Activated naive CD4-positive, alpha-beta T cell treated with anti-CD3 and anti-CD28 coated beads, Interleukin-2, amount 50 U/mL, for 72 hours (primary cell): ENCODE measurements around the gene NUAK2. TPM values are rescaled to one million over a fixed set of nuclear protein-coding genes. Genes with fewer than 3 reads are reported as not detected.

Experiments
- ATAC-seq, 2 donors: fragments of 150-1000 bp; cut with Tn5 transposase; 2 replicates each; pipeline ENCODE4 v1.10.0; 2021; ENCODE audit warnings: mild to moderate bottlenecking in 2 of 2, moderate library complexity in 2 of 2
- DNase-seq, 2 donors: peaks; one replicate each; pipeline ENCODE4 v3.0.0; 2021 to 2022; ENCODE audit warnings: low spot score in 2 of 2
- H3K27ac Mint-ChIP-seq, 2 donors: one replicate each; pipeline ENCODE4 v1.8.0; 2022; ENCODE audit warnings: mild to moderate bottlenecking in 2 of 2, mixed read lengths in 2 of 2
- H3K36me3 Mint-ChIP-seq, 2 donors: one replicate each; pipeline ENCODE4 v1.8.0; 2022; ENCODE audit warnings: mixed read lengths in 2 of 2
- H3K9me3 Mint-ChIP-seq, 2 donors: one replicate each; pipeline ENCODE4 v1.8.0; 2022; ENCODE audit warnings: mixed read lengths in 2 of 2
- total RNA-seq, 2 donors: library from RNA; stranded (reverse); gene quantifications; one replicate each; pipeline ENCODE4 v1.2.3, GENCODE V29; 2022

NUAK2 gene
- total RNA-seq, 2 donors from 2014 or later: 5.9 to 6.8 TPM

DNA sequence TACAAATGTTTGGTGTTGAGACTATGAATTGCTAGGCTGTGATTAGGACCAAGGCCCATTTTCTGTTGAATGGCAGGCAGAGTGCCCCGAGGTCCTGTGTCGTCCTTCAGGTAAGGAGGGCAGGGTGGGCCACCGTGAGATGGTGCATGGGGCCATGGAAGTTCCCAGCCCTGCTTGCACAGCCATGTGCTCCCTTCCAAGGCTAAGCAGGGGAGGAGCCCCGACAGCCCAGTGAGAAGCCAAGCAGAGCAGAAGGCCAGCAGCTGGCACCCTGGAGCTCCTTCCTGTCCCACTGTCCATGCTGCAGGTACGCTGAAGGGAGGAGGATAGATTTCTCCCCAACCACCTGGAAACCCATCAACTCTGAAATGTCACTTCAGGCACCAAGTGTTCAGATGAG, 8.2 kb upstream of the NUAK2 start:
- Mint-ChIP-seq H3K27ac (peak overlapping the region in 1 of 2 donors; percentile 3), H3K36me3 (no peaks in the 10 kb centered on the region), H3K9me3 (no peaks in the 10 kb centered on the region)
- ATAC-seq: no peak
- no peak for DNase-seq

DNA sequence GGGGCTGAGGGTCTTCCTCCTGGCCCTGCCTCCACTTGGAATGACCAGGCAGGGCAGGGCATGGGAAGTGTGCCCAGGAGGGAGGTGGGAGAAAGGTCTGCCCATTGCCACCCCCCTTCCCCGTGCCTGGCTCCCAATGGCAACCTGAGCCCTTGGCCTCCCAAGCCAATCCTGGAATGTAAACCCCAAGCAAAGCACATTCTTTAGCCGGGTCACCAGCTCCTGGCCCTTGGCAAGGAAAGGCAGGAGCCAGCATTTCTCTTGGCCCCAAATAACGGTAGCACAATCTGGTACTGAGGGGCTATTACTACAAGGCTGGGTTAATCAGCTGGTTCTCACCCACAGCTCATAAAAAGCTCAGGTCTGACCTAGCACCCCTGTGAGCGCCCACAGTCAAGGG, 6.9 kb upstream of the NUAK2 start:
- H3K27ac Mint-ChIP-seq: no peak overlapping the region
- no peak for DNase-seq
- H3K9me3 Mint-ChIP-seq: no peaks in the 10 kb centered on the region

DNA sequence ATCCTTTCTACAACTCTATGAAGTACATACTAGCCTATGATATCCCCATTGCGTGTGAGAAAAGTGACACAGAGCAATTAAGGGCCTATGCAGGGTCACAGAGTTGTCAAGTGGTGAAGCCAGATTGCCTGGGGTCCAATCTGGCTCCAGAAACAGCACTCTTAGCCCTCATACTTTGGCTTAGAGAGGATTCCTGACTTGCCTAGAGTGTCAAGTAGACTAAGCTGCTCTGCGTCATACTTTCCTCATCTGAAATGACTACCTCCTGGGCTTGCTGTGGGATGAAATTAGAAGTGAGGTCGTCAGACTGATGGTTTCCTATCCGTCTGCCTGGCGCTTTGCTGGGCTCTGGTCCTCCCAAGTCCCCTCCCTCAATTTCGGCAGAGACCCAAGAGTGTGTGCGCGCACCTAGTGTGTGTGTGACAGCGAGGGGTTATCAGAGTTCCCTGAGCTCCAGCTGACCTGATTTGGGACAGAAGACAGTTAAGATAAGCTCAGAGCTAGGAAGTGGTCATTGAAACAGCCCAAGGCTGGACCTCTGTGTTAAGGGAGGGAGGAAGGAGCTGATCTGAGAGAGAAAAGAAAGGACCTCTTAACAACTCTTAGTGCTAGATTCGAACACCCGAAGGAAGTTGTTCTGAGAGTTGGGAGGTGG, 5.4 kb upstream of the NUAK2 start:
- ATAC-seq: no peak

More for the DNA sequence above, 6.9 kb upstream of the NUAK2 start:
- ATAC-seq: no peak
- H3K36me3 Mint-ChIP-seq: no peaks in the 10 kb centered on the region

DNA sequence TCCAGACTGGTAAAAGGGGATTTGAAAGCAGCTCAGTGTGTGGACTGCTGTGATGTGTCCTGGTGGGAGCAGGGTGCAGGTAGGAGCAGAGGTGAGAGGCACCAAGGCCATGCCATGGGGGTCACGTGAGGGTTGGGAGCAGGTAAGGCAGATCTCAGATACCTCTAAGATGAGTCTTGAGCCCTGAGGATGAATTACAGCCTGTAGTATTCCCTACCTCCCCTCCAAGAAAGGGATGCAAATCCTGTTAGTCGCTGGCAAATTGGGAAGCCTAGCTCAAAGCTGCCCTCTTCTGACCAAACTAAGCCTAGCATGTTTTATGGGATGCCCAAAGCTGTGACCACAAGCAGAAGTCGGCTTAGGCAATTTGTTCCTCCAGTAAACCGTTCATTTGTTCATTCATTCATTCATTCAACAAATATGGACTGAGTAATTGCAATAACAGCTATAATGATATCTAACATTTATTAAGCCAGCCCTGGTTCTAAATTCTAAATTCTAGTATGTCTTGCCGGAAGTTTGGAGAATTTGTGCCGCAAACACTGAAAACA, 3.9 kb upstream of the NUAK2 start:
- H3K36me3 Mint-ChIP-seq: peaks cover 12% of the 10 kb centered on the region in 2 donors
- DNase-seq (peak in 1 of 2 donors; percentile 73), ATAC-seq (no peak)
- H3K9me3 Mint-ChIP-seq: no peaks in the 10 kb centered on the region
- H3K27ac Mint-ChIP-seq: peak overlapping the region in 1 of 2 donors; percentile 60

More for the DNA sequence above, 5.4 kb upstream of the NUAK2 start:
- Mint-ChIP-seq H3K27ac (no peak overlapping the region), H3K36me3 (no peaks in the 10 kb centered on the region), H3K9me3 (no peaks in the 10 kb centered on the region)
- DNase-seq: no peak

DNA sequence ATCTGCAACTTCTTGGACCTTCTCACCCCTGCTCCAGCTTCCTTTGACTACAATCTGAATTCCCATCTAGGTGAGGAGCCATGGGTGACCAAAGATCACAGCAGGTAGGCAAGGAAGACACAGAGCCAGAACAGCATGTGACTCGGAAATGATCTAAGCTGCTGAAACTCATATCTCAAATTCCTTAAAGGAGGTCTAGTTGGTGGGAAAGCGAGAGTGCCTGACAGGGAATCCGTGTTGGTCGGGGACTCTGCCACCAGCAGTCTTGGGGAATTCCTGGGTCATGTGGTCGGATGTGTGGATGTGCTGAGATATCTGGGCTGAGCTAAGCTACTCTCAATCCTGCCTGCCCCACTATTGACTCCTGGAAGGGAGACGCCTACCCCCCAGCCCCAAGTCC, 3.2 kb upstream of the NUAK2 start:
- peaks cover 12 to 18% of the 10 kb centered on the region in 2 donors for H3K36me3 Mint-ChIP-seq
- DNase-seq: no peak
- ATAC-seq: no peak
- peak overlapping the region in 1 of 2 donors; percentile 60 for H3K27ac Mint-ChIP-seq
- H3K9me3 Mint-ChIP-seq: no peaks in the 10 kb centered on the region

DNA sequence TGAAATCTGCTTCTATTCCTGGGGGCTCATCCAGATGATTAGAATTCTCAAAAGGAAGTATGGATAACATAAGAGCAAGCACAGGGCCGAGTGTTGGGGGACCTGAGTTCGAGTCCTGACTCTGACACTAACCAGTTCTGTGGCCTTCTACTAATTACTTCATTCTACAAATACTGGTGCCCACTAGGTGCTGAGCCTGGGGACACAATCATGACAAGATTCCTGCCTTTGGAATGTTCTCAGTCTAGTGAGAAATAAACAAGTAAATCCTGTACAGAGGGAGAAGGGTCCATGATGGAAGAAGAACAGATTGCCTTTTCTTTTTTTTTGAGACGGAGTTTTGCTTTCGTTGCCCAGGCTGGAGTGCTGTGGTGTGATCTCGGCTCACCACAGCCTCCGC, 2.2 kb upstream of the NUAK2 start:
- ATAC-seq (no peak), DNase-seq (no peak)
- H3K9me3 Mint-ChIP-seq: no peaks in the 10 kb centered on the region
- peak overlapping the region in 1 of 2 donors; percentile 69 for H3K27ac Mint-ChIP-seq
- H3K36me3 Mint-ChIP-seq: peaks cover 12 to 18% of the 10 kb centered on the region in 2 donors

DNA sequence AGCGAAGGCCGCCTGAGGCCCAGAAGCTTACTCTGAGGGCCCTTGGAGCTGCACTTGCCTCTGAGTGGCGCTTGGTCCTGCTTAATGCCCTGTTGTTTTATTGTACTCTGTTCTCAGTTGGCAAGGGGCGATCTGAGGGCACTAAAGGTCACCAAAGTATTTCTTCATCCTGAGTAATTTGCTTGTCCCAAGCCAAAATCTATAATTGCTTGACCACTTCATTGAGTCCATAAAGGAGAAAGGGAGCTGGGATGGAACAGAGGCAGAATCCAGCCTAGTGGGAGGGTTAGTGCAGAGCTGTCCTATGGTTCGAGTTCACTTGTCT, 376 bp upstream of the NUAK2 start:
- no peak for DNase-seq
- no peak for ATAC-seq
- Mint-ChIP-seq H3K27ac (no peak overlapping the region), H3K36me3 (peaks cover 12 to 18% of the 10 kb centered on the region in 2 donors), H3K9me3 (no peaks in the 10 kb centered on the region)

DNA sequence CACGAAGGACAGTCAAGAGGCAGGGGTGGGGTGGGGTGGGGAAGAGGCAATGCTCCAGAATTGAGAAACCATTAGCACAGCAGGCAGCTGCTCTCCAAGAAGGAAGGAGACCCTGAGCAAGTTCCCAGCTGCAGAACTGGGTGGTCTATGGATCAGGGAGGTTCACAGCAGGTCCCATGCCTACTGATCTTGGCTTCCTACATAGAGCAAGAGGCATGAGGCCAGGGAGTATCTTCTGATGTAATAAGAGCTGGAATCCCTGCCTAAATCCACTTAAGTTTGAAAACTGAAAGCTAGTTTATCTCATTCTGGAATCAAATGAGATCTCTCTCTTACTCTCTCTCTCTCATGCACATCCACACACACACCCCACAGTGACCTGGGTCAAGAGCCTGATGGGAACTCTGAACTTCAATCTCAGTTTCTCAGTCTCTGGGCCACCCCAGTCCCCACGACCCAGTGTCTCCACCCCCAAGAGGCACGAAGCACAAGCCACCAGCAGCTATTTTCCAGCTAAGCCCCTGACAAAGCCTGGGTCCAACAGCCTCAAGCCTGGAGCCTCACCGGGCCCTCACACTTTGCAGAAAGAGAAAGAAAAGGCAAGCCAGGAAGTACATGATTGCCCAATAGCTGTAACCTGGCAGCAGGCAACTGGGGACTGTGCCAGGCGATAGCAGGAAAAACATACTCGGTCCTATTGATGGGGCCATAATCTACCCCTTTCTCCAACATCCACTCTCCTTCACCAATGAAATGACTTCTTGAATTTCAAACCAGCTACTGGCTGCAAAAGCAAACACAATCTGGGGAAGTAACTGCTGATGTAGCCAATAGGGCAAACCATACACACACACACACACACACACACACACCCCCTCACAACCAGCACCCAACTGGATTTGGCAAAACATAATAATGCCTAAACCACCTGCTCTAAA, 2.2 kb downstream of the NUAK2 start:
- DNase-seq (peak in 1 of 2 donors; percentile 33), ATAC-seq (peak; percentile 37 to 42)
- Mint-ChIP-seq H3K36me3 (peaks cover 12 to 18% of the 10 kb centered on the region in 2 donors), H3K9me3 (no peaks in the 10 kb centered on the region), H3K27ac (peak overlapping the region; percentile 77 to 89)

DNA sequence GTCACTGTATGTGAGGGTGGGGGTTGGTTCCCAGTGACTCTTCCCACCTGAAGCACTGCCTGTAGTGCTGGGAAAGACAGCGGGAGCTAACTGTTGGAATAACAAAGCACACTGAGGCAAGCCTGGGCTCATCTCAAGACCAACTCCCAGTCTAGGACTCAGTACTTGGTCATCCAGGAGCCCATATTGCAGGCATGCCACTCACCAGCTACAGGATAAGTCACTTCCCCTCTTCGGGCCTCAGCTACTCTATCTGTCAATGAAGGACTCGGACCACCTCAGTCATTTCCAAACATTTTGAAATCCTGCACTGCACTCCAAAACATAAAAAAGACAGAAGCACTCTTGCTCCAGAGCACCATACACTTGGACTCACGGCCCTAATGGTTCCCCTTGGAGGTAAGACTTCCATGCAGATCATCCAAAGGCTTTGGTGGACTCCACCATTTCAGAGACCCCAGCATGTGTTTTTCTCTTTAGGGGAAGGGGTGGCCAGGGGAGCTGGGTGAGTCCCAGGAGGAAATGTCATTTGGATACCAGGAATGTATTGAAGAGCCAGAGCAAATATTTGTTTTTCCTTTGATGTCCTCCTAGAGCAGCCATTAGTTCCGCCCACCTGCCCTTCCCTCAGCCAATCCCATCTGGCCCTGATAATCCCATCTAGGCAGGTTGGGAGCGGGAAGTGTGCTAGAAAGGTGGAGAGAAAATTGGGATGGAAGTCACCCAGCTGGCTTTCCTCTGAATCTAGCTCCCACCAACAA, 3.1 kb downstream of the NUAK2 start:
- Mint-ChIP-seq H3K27ac (peak overlapping the region; percentile 19 to 81), H3K9me3 (no peaks in the 10 kb centered on the region), H3K36me3 (peaks cover 12 to 18% of the 10 kb centered on the region in 2 donors)
- ATAC-seq: no peak
- no peak for DNase-seq

DNA sequence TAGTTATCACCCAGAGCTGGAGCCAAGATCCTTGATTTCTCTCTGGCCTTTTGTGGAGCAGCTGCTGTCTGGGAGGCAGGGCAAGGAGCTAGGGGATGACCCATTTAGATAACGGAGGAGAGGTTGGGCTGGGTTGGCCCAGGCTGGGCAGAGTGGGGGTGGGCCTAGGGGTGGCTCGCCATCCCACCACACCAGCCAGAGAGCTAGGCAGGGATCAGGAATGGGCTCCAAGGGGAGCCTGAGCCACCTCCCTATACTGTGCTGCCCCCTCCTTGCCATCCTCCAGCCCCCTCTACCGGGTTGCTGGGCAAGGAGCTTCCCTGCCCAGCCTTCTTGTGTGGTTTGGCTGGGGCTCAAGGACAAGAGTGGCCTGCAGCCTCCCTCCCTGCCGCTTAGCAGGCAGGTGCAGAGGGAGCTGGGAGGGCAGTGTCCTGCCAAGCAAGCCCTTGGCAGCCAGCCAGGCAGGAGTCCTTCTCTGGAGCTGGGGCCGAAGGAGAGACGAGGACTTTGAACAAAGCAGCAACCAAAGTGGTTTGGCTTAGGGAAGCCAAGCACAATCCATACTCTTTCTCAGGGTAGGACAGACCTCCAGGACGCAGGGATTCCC, 4.1 kb downstream of the NUAK2 start:
- Mint-ChIP-seq H3K36me3 (peaks cover 12 to 18% of the 10 kb centered on the region in 2 donors), H3K27ac (peak overlapping the region; percentile 19 to 26), H3K9me3 (no peaks in the 10 kb centered on the region)
- DNase-seq: no peak
- no peak for ATAC-seq

DNA sequence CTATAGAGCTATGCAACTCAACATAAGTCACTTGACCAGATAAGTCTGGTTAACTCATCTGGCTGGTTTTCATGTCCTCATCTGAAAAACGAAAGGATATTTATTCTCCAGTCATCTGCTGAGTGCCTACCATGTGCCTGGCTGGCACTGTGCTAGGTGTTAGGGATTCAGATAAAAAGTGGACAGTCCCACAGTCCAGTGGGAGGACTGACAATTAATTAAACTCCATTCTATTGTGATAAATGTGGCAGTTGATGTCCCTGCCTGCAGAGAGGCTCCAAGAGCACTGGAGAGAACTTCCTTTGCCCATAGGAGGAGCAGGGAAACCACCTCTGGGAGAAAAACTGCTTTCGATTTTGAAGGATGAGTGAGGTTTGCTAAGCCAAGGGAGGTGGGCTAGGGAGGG, 5.4 kb downstream of the NUAK2 start:
- ATAC-seq (peak in 1 of 2 donors; percentile 35), DNase-seq (no peak)
- H3K9me3 Mint-ChIP-seq: no peaks in the 10 kb centered on the region
- peak overlapping the region; percentile 19 to 20 for H3K27ac Mint-ChIP-seq
- peaks cover 8 to 14% of the 10 kb centered on the region in 2 donors for H3K36me3 Mint-ChIP-seq

DNA sequence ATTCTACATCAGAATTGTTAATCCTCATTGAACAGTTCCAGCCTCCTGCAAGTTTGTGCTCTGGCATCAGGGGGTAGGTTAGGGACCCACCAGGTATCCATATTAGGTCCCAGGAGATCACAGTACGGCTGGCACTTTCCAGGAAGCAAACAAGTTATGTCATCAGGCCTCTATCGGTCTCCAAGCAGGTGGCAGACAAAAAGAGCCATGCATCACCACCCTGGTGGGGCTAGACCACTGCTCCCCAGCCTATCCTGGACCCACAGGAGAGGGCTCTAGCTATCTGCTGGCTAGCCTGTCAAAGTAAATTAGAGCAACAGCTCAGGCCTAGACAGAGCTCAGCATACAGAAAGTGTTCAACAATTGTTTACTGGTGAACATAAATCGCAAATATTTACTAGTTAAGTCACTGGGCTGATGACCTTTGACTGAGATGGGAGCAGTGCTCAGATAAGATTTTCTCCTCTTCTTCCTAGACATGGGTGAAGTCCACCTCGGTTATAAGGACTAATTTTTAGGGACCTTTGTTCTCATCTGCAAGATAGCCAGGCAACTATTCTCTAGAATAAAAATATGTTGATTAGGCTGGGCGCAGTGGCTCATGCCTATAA, 6.4 kb downstream of the NUAK2 start:
- no peaks in the 10 kb centered on the region for H3K9me3 Mint-ChIP-seq
- peak overlapping the region; percentile 9 to 88 for H3K27ac Mint-ChIP-seq
- DNase-seq (no peak), ATAC-seq (no peak)
- peaks cover 0 to 4% of the 10 kb centered on the region in 2 donors for H3K36me3 Mint-ChIP-seq

DNA sequence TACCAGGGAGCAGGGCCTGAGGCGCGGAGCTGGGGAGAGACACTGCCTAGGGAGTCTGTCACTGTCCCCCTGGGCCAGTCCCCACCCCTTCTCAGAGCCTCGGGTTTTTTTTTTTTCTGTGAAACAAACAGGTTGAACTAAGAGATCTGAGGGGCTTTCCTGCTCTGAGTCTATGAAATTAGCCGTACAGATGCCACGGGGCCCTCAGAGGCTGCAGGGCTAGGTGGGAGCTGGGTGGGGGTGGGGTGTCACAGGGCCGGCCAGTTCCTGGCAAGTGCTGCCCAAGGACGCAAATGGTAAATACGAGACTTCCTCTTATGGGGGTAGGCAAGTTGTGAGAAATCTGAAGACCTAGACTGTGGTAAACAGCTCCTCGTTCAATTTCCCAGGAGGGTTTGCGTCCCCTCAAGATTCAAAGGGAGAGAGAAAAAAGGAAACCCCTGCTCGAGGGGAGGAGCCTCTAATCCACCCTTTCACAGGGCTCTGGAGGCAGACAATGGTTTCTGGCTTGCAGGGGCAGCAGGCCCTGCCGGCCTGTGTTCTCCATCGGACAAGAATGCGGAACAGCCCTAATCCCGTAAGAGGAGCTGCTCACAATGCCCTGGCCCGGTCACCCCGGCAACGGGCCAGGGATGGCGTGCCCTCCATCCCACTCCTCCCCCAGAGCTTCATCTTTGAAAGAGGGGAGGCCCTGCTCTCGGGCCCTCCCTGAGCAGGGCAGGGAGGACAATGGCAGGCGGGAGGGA, 7.8 kb downstream of the NUAK2 start:
- Mint-ChIP-seq H3K36me3 (no peaks in the 10 kb centered on the region), H3K27ac (peak overlapping the region; percentile 88 to 94), H3K9me3 (no peaks in the 10 kb centered on the region)
- ATAC-seq: peak; percentile 75 to 87
- DNase-seq: peak in 1 of 2 donors; percentile 46

DNA sequence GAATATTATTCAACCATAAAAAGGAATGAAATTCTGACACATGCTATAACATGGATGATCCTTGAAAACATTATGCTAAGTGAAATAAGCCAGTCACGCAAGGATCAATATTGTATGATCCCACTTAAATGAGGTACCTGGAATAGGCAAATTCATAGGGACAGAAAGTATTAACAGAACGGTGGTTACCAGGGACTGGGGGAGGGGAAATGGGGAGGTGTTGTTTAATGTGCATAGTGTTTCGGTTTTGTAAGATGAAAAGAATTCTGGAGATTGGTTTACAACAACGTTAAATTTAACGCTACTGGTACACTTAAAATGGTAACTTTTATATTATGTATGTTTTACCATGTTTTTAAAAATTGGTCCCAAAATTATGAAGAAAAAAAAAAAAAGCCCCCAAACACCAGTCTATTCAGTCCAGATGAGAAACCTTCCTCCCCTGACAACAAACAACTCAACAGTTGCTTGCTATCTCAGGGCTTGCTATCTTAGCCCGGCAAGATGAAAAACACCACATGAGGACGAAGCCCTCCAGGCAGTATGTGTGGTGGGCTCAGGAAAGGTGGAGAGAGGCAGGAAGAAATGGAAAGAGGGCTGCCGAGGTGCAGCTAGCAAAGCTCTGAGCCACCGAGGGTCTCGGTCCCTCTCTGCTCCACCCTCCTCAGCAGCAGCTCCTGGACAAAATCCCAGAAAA, 8.5 kb downstream of the NUAK2 start:
- H3K27ac Mint-ChIP-seq: peak overlapping the region; percentile 88 to 94

More for the DNA sequence above, 8.5 kb downstream of the NUAK2 start:
- no peaks in the 10 kb centered on the region for H3K36me3 Mint-ChIP-seq
- ATAC-seq: peak in 1 of 2 donors; percentile 1
- H3K9me3 Mint-ChIP-seq: no peaks in the 10 kb centered on the region
- no peak for DNase-seq
